ENCODE measurements around the gene SNAPC2.

DNA sequence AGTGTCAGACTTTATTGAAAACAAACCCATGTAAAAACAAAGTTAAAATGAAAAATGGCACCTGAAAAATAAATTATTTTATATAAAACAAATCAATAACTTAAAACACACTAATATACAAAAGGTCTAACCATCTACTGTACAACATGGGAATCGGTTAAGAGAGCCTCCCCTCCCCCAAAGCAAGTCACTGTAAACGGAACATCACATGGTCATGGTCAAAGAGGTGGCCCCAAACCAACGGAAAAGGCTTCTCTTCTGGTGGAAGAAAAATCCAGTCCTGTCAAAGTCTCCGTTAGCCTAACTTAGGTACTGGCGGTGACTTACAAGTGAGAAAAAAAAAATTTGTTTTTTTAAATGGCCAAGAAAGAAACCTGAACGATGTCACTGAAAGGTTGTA is 39.1 kb downstream of the SNAPC2 start:
- TF ChIP-seq POLR2AphosphoS5 (IDR thresholded peaks at IDR 0.05; ENCODE audit: low read depth, low read length) = no peak
- TF ChIP-seq, protein P1, sequence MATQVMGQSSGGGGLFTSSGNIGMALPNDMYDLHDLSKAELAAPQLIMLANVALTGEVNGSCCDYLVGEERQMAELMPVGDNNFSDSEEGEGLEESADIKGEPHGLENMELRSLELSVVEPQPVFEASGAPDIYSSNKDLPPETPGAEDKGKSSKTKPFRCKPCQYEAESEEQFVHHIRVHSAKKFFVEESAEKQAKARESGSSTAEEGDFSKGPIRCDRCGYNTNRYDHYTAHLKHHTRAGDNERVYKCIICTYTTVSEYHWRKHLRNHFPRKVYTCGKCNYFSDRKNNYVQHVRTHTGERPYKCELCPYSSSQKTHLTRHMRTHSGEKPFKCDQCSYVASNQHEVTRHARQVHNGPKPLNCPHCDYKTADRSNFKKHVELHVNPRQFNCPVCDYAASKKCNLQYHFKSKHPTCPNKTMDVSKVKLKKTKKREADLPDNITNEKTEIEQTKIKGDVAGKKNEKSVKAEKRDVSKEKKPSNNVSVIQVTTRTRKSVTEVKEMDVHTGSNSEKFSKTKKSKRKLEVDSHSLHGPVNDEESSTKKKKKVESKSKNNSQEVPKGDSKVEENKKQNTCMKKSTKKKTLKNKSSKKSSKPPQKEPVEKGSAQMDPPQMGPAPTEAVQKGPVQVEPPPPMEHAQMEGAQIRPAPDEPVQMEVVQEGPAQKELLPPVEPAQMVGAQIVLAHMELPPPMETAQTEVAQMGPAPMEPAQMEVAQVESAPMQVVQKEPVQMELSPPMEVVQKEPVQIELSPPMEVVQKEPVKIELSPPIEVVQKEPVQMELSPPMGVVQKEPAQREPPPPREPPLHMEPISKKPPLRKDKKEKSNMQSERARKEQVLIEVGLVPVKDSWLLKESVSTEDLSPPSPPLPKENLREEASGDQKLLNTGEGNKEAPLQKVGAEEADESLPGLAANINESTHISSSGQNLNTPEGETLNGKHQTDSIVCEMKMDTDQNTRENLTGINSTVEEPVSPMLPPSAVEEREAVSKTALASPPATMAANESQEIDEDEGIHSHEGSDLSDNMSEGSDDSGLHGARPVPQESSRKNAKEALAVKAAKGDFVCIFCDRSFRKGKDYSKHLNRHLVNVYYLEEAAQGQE (IDR thresholded peaks at IDR 0.05; ENCODE audit: insufficient read depth in 1 of 2, low read depth in 2 of 2, low read length in 2 of 2) = no peak
- no peak for TF ChIP-seq SIN3A (IDR thresholded peaks at IDR 0.05; ENCODE audit: borderline replicate concordance, insufficient read depth, low read length)
- TF ChIP-seq TAF1 (IDR thresholded peaks at IDR 0.05; ENCODE audit: borderline replicate concordance, insufficient read depth, low read length) = no peak

Data from PFSK-1 (cell line).